Liver (tissue), 9 donors: ENCODE data around the gene IRAK2. TPM values are rescaled to one million over a fixed set of nuclear protein-coding genes. Genes with fewer than 3 reads are reported as not detected.
A peak's percentile ranks its signal among the peaks of the same experiment; 100 is the strongest.

ENCODE experiments used
- DNase-seq: peaks from one replicate; pipeline ENCODE4 v3.0.0-alpha.2; 2017; ENCODE audit warnings: low spot score
- H3K27ac ChIP-seq, 2 donors: one replicate each; pipeline ENCODE4 v1.7.0; 2013; ENCODE audit warnings: inconsistent platforms in 2 of 2, low read length in 2 of 2, control low read depth in 1 of 2, low read depth in 1 of 2, mild to moderate bottlenecking in 1 of 2
- H3K27me3 ChIP-seq, 4 donors: one replicate each; pipeline versions ENCODE4 v1.6.1 to v1.7.0; 2013; ENCODE audit warnings: low read length in 3 of 4, inconsistent platforms in 1 of 4, mild to moderate bottlenecking in 1 of 4, moderate library complexity in 1 of 4; ENCODE audit not compliant: control insufficient read depth in 4 of 4, insufficient read depth in 4 of 4
- H3K36me3 ChIP-seq, 4 donors: one replicate each; pipeline versions ENCODE4 v1.6.1 to v1.7.0; 2013; ENCODE audit warnings: low read length in 3 of 4, mild to moderate bottlenecking in 3 of 4, low read depth in 1 of 4, moderate library complexity in 1 of 4; ENCODE audit not compliant: control insufficient read depth in 4 of 4, insufficient read depth in 3 of 4
- H3K4me1 ChIP-seq, 4 donors: one replicate each; pipeline versions ENCODE4 v1.6.1 to v1.7.0; 2013; ENCODE audit warnings: low read length in 3 of 4, mild to moderate bottlenecking in 3 of 4, moderate library complexity in 1 of 4; ENCODE audit not compliant: control insufficient read depth in 4 of 4, insufficient read depth in 4 of 4
- H3K4me3 ChIP-seq, 3 donors: one replicate each; pipeline versions ENCODE4 v1.6.1 to v1.7.0; 2013; ENCODE audit warnings: low read length in 3 of 3, control low read depth in 1 of 3, low read depth in 1 of 3, mild to moderate bottlenecking in 1 of 3
- H3K9ac ChIP-seq, 2 donors: one replicate each; pipeline ENCODE4 v1.7.0; 2013; ENCODE audit warnings: low read length in 2 of 2, mild to moderate bottlenecking in 2 of 2, moderate library complexity in 2 of 2, control low read depth in 1 of 2, low read depth in 1 of 2
- H3K9me3 ChIP-seq, 4 donors: one replicate each; pipeline versions ENCODE4 v1.6.1 to v1.7.0; 2013; ENCODE audit warnings: low read length in 3 of 4; ENCODE audit not compliant: control insufficient read depth in 4 of 4
- ATF3 ChIP-seq: IDR thresholded peaks from 2 replicates; pipeline ENCODE4 v1.6.1; 2016; ENCODE audit warnings: antibody characterized with exemption
- CTCF ChIP-seq: fragments of 150-350 bp; IDR thresholded peaks from 2 replicates; pipeline ENCODE4 v1.5.1; 2017; ENCODE audit warnings: improper control_type of control experiment, low read depth, low read length; ENCODE audit not compliant: missing input control
- FOXA1 ChIP-seq: IDR thresholded peaks from 2 replicates; pipeline ENCODE4 v1.6.1; 2016; ENCODE audit warnings: antibody characterized with exemption
- FOXA2 ChIP-seq: IDR thresholded peaks from 2 replicates; pipeline ENCODE4 v1.6.1; 2016; ENCODE audit warnings: antibody characterized with exemption
- HNF4G ChIP-seq: IDR thresholded peaks from 2 replicates; pipeline ENCODE4 v1.6.1; 2016; ENCODE audit warnings: antibody characterized with exemption
- JUND ChIP-seq, 2 donors: IDR thresholded peaks; 2 replicates each; pipeline ENCODE4 v1.6.1; 2016; ENCODE audit warnings: antibody characterized with exemption in 2 of 2
- MAX ChIP-seq: IDR thresholded peaks from 2 replicates; pipeline ENCODE4 v1.6.1; 2016; ENCODE audit warnings: antibody characterized with exemption
- NR2F2 ChIP-seq: IDR thresholded peaks from 2 replicates; pipeline ENCODE4 v1.6.1; 2016; ENCODE audit warnings: antibody characterized with exemption
- RAD21 ChIP-seq, 2 donors: IDR thresholded peaks; 2 replicates each; pipeline ENCODE4 v1.6.1; 2016; ENCODE audit warnings: antibody characterized with exemption in 2 of 2, mild to moderate bottlenecking in 2 of 2
- REST ChIP-seq: IDR thresholded peaks from 2 replicates; pipeline ENCODE4 v1.6.1; 2016; ENCODE audit warnings: antibody characterized with exemption, mild to moderate bottlenecking
- RXRA ChIP-seq, 2 donors: IDR thresholded peaks; 2 replicates each; pipeline ENCODE4 v1.6.1; 2017 to 2018; ENCODE audit warnings: antibody characterized with exemption in 2 of 2, mild to moderate bottlenecking in 1 of 2
- SP1 ChIP-seq: IDR thresholded peaks from 2 replicates; pipeline ENCODE4 v1.6.1; 2018; ENCODE audit warnings: antibody characterized with exemption, mild to moderate bottlenecking
- TAF1 ChIP-seq: conservative IDR thresholded peaks from 2 replicates; pipeline ENCODE4 v1.6.1; 2016; ENCODE audit warnings: antibody characterized with exemption, mild to moderate bottlenecking
- YY1 ChIP-seq: IDR thresholded peaks from 2 replicates; pipeline ENCODE4 v1.6.1; 2016; ENCODE audit warnings: antibody characterized with exemption, mild to moderate bottlenecking
- ZBTB33 ChIP-seq: IDR thresholded peaks from 2 replicates; pipeline ENCODE4 v1.6.1; 2016; ENCODE audit warnings: antibody characterized with exemption
- WGBS: extraction: QIAGEN DNeasy Blood & Tissue Kit; methylation state at CpG from one replicate; pipeline ENCODE4 v1.1.7; 2013; 5-methylcytosine and 5-hydroxymethylcytosine counted together
- polyA plus RNA-seq, 2 donors: library from polyadenylated mRNA; stranded (reverse) in 1 of 2; unstranded in 1 of 2; fragments of 200-250 nt in 1 of 2; fragments of >200 nt in 1 of 2; fragmentation: Nextera tagmentation in 1 of 2; extraction: Ambion mirVana in 1 of 2; gene quantifications; one replicate each; pipeline versions ENCODE4 v1.2.1 to v1.2.3, GENCODE V29; 2013 to 2015
- total RNA-seq, 2 donors: library from RNA; depleted of rRNA; stranded (reverse); fragments of >200 nt; gene quantifications; one replicate each; pipeline ENCODE4 v1.2.3, GENCODE V29; 2014
- donor health status: healthy.
- donor health status: healthy.
- donor health status: healthy.
- donor health status: healthy.
- donor health status: healthy.

The IRAK2 gene
- total and polyA plus RNA-seq, 4 donors: 2.7 to 9.3 (median 5.9) TPM

- peaks cover 0 to 4% (median 1%) of the 10 kb centered on the region in 4 donors for H3K36me3 ChIP-seq
- peak overlapping the region; percentile 80 to 82 (median 81) for H3K4me3 ChIP-seq
- peak overlapping the region; percentile 43 to 68 for H3K27ac ChIP-seq
- H3K9me3 ChIP-seq: no peaks in the 10 kb centered on the region
- DNase-seq: no peak
- TF ChIP-seq ZBTB33 (no peak), REST (no peak), RXRA (IDR thresholded peaks at IDR 0.05) (no peak), HNF4G (no peak), SP1 (no peak), YY1 (no peak), RAD21 (IDR thresholded peaks at IDR 0.05) (no peak), FOXA1 (no peak), JUND (IDR thresholded peaks at IDR 0.05) (no peak), ATF3 (no peak)
- WGBS: under 1% methylated on average over 10 of the region's 10 CpGs
- no peaks in the 10 kb centered on the region for H3K27me3 ChIP-seq
- H3K4me1 ChIP-seq: peaks cover 3 to 12% (median 10%) of the 10 kb centered on the region in 4 donors
- H3K9ac ChIP-seq: peak overlapping the region; percentile 1 to 70
These were observed 48.6 kb upstream of the IRAK2 start for GRCh38 chr3:10116138-10116460.

GRCh38 chr3:10116928-10117327 is 47.8 kb upstream of the IRAK2 start:
- Histone ChIP-seq H3K9me3 (no peaks in the 10 kb centered on the region), H3K27me3 (no peaks in the 10 kb centered on the region), H3K9ac (no peak overlapping the region), H3K4me3 (no peak overlapping the region), H3K36me3 (peaks cover 1 to 8% (median 3%) of the 10 kb centered on the region in 4 donors), H3K4me1 (peaks cover 3 to 12% (median 10%) of the 10 kb centered on the region in 4 donors), H3K27ac (no peak overlapping the region)
- WGBS: 94% methylated on average over 4 of the region's 4 CpGs
- no peak for DNase-seq
- TF ChIP-seq SP1 (no peak), TAF1 (no peak), FOXA2 (no peak), CTCF (no peak), HNF4G (no peak), MAX (no peak), REST (no peak), NR2F2 (no peak), RXRA (IDR thresholded peaks at IDR 0.05) (no peak)
